ENCODE data around the gene DDHD1. TPM values are rescaled to one million over a fixed set of nuclear protein-coding genes. Genes with fewer than 3 reads are reported as not detected.
A peak's percentile ranks its signal among the peaks of the same experiment; 100 is the strongest.

DDHD1 gene
- total RNA-seq, 1 donor from 2014 or later: 3.3 TPM

- ATAC-seq: no peak
- DNase-seq (ENCODE audit: low spot score): no peak
These were observed 117.5 kb downstream of the DDHD1 start for GRCh38 chr14:53035336-53036210.

- DNase-seq (ENCODE audit: low spot score): no peak
These were observed 118.4 kb downstream of the DDHD1 start for GRCh38 chr14:53034688-53035230.

GRCh38 chr14:53034036-53034435, 119.1 kb downstream of the DDHD1 start:
- no peak for ATAC-seq
- no peak for DNase-seq (ENCODE audit: low spot score)

More at GRCh38 chr14:53034688-53035230, 118.4 kb downstream of the DDHD1 start:
- ATAC-seq: no peak

- no peak for DNase-seq (ENCODE audit: low spot score)
- ATAC-seq: peak; percentile 58
These were observed 120.2 kb downstream of the DDHD1 start for GRCh38 chr14:53032838-53033390.

- peak; percentile 71 for DNase-seq (ENCODE audit: low spot score)
- ATAC-seq: peak; percentile 92
These were observed 120.8 kb downstream of the DDHD1 start for GRCh38 chr14:53032161-53032803.

GRCh38 chr14:53027562-53027961, 125.6 kb downstream of the DDHD1 start:
- ATAC-seq: no peak
- no peak for DNase-seq (ENCODE audit: low spot score)

- DNase-seq (ENCODE audit: low spot score) (no peak), ATAC-seq (no peak)
These were observed 126.1 kb downstream of the DDHD1 start for GRCh38 chr14:53027041-53027440.

GRCh38 chr14:53023325-53023724, 129.8 kb downstream of the DDHD1 start:
- ATAC-seq (peak; percentile 51), DNase-seq (ENCODE audit: low spot score) (no peak)

GRCh38 chr14:53022593-53022992, 130.5 kb downstream of the DDHD1 start:
- DNase-seq (ENCODE audit: low spot score) (no peak), ATAC-seq (no peak)

GRCh38 chr14:53020193-53020932, 132.8 kb downstream of the DDHD1 start:
- ATAC-seq (no peak), DNase-seq (ENCODE audit: low spot score) (no peak)

- ATAC-seq (no peak), DNase-seq (ENCODE audit: low spot score) (no peak)
These were observed 133.7 kb downstream of the DDHD1 start for GRCh38 chr14:53019406-53019805.

GRCh38 chr14:53017837-53018236, 135.3 kb downstream of the DDHD1 start:
- ATAC-seq: peak; percentile 48
- DNase-seq (ENCODE audit: low spot score): no peak

GRCh38 chr14:53016919-53017318, 136.2 kb downstream of the DDHD1 start:
- no peak for DNase-seq (ENCODE audit: low spot score)
- no peak for ATAC-seq

GRCh38 chr14:53016491-53016890, 136.6 kb downstream of the DDHD1 start:
- DNase-seq (ENCODE audit: low spot score) (no peak), ATAC-seq (no peak)

GRCh38 chr14:53011053-53011462, 142.1 kb downstream of the DDHD1 start:
- DNase-seq (ENCODE audit: low spot score): no peak

GRCh38 chr14:53010193-53011040, 142.7 kb downstream of the DDHD1 start:
- ATAC-seq (no peak), DNase-seq (ENCODE audit: low spot score) (no peak)

More at GRCh38 chr14:53011053-53011462, 142.1 kb downstream of the DDHD1 start:
- ATAC-seq: peak; percentile 32

- ATAC-seq (no peak), DNase-seq (ENCODE audit: low spot score) (no peak)
These were observed 146.1 kb downstream of the DDHD1 start for GRCh38 chr14:53006931-53007562.

GRCh38 chr14:53004976-53005375, 148.1 kb downstream of the DDHD1 start:
- no peak for ATAC-seq
- no peak for DNase-seq (ENCODE audit: low spot score)

GRCh38 chr14:53003776-53004175, 149.3 kb downstream of the DDHD1 start:
- DNase-seq (ENCODE audit: low spot score) (no peak), ATAC-seq (no peak)
